NCI-H146 treated with DMSO at 0.1 percent for 48 hours (cell line): ENCODE results near the gene BCO1.
A peak's percentile ranks its signal among the peaks of the same experiment; 100 is the strongest.

Source experiments
- DNase-seq: peaks from one replicate; lab custom pipeline; 2025; ENCODE audit not compliant: unreplicated experiment; lab: John Stamatoyannopoulos, UW

BCO1 gene

DNA sequence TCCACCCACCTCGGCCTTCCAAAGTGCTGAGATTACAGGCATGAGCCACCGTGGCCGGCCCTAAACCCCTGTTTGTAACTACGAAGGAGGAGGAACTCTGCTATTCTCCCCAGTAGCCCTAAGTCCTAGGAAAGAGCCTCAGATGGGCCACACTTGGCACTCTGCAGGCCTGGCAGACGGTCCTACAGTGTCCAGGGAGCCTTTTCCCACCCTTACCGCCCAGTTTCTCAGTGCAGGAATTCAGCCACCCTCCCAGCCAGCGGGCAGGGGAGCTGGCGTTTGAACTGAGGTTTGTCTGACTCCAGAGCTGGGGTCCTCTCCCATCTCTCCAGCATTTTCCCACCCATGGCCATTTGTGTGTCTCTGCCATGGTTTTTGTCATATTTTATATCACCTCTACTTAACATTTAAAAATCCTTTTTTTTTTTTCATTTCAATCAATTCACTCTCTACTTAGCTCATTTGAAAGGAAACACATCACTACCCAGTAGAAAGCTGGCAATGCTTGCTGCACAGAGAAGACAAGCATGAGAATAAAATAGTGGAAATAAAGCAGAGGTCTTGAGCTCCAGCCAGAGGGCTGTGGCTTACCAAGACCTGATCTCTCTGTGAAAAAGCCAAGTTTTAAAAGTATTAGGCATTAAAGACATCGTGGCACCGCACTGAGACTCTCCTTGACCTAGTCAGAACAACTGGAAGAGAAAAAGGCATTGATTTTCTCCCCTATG, 34.9 kb downstream of the BCO1 start:
- no peak for DNase-seq

DNA sequence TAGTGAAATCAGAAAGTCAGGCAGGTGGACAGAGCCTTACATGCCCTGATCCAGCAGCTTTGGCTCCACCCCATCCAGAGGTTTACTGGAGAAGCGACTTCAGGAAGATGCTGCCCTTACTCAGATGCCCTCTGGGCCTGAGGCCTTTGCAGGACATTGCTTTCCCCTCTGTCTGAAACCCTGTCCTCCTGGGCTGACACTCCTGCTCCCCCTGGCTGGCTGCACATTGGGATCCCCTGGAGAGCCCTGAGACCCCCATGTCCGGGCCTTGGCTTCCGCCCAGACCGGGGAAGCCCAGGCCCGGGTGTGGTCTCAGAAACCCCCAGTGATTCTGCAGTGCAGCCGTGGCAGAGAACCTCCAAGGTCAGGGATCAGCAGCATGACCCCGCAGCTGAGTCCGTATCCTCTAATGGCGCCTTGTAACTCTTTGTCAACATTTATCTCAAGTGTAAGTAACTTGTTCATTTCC, 36.6 kb downstream of the BCO1 start:
- DNase-seq: no peak

DNA sequence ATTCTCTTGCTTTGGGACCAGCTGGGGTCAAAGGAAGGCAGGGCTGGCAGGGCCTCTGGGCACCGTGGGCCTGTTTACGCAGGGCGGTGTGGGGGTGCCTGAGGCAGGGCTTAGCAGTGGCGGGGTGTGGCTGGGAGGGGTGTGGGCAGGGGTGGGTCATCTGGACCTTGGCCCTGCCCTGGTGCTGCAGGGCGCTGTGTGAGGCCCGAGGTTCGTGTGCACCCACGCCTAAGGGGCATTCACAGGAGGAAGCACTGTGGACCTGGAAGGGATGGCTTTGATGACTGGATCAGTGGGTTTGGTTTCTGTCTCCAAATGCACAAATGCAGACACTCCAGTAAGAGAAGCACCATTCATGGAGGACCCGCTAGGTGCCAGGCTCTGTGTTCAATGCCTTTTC, 37.3 kb downstream of the BCO1 start:
- DNase-seq: no peak

DNA sequence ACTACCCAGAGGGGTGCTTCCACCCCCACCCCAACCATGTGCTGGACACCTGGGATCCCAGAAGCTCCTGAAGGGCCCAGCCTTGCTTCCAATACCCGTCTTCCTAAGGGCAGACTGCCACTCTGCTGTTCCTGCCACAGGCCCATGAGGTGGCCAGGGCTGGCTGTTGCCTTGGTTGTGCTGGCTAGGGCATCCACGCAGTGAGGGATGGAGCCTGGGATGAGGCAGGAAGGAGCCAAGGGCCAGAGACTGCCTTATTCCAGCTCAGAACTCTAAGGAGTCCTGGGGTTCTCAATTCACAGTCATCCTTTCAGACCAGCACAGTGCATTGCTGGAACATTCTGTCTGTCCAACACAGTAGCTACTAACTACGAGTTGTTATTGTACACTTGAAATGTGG, 37.8 kb downstream of the BCO1 start:
- DNase-seq: no peak

DNA sequence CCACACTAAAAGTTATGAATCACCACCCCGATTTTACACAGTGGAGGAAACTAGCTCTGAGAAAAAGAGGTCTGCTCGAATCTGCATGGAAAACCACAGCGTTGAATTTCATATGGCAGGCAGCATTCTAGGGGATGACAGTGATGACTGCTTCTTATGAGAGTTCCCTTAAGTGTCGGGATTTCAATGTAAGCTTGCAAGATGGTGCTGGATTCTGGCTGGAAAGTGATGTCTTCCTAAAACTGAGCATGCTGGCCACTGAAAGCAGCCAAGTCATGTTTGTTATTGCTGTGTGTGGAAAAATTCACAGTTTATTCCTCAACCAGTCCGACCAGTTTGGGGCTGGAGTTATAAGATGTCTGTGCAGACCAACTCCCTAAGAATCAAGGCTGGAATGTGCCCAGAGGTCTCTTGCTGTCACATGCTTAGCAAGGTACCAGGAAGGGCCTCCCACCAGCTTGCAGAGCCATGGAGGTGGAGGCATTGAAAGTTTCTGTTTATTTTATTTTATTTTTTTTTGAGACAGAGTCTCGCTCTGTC, 39.1 kb downstream of the BCO1 start:
- DNase-seq: no peak

DNA sequence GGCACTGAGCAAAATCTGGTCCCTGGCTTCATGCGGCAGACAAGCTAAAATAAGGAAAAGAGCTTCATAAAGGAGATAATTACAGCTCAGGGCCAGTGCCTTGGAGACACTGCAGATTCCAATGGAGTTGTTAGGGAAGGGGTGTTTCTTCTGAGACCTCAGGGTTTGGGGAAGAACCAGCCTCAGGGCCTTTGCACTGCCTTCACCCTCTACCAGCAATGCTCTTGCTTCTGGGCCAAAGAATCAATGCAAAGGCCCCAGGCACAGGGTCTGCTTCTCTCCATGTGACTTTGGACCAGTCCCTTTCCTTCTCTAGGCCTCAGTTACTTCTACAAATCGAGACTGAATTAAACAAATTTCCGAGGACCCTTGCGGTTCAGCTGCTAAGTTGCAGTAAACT, 40.0 kb downstream of the BCO1 start:
- DNase-seq: no peak

DNA sequence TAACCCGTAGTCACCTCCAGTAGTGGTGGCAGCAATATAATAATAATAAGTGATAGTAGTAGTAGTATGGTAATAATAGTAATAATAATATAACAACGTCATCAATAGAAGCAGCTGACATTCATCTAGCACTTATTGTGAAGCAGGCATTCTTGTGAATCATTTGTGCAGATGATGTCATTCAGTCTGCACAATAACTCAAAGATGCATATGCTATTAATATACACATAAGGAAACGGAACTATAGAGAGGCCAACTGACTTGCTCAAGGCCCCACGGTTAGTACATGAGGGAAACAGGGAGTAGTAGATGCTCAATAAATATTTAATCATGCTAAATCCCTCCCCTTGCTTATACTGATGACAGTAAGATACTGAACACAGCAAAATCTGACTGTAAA, 40.9 kb downstream of the BCO1 start:
- no peak for DNase-seq

DNA sequence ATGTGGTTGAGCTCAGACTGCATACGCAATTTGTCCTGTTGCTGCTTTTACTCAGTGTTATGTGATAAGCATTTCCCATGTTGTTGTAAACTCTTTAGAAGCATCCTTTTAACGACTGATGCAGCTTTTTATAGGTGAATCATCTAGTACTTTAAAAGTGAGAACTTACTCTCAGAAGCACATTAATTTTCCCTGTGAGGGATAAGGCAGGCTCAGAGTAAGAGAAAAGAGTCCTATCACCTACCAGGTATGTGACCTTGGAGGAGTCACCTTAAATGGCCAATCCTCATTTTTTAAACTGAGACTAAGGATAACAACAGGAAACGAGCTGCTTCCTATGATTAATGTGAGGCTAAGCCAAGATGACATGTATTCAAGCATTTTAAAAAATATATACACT, 41.9 kb downstream of the BCO1 start:
- no peak for DNase-seq

DNA sequence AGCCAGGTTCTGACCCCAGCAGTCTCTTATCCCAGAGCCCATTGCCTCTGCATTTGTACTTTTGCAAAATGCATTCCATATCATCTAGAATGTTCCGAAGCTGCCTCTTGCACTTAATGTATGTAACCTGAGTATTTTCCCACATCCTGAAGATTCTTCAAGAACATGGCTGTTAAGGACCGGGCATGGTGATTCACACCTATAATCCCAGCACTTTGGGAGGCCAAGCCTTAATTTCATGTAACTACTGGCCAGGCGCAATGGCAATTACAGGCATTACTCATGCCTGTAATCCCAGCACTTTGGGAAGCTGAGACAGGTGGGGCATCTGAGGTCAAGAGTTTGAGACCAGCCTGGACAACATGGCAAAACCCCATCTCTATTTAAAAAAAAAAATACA, 44.6 kb downstream of the BCO1 start:
- DNase-seq: no peak

DNA sequence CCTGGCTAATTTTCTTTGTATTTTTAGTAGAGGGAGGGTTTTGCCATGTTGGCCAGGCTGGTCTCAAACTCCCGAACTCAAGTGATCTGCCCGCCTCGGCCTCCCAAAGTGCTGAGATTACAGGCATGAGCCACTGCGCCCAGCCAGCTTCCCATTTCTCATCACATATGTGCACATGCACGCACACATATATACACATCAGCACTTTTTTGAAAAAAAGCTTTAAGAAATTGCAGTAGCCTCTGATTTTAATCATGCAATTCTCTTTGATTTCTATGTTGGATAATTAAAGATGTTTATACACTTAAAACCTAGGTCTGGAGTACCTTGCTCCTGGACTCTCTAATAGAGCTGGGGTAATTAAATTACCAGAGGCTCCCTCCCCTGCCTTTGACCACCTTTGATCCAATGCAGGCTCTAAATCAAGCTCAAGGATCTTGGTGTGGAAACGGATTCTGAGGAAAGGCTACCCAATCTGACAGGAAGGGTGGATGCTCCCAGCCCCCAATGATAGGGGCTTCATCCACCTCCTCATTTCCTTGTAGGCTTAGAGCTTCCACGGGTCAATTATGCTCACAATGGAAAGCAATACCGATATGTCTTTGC, 46.6 kb downstream of the BCO1 start:
- no peak for DNase-seq

DNA sequence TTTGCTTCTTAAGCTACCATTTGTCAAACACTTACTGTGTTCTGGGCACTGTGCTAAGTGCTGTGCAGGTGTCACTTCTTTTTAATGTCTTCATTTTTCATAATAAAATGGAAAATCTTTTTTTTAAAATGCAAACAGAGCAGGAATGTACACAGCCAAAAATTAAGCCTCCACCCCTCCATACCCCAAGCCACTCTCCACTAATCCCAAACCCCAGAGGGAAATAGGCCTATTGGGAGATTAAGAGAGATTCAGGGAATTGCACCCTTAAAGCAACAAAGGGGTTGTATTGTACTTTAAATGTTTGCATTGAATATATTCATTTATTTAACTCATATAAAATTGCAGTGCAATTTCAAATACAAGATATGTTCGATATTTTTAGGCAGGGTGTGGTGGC, 47.7 kb downstream of the BCO1 start:
- DNase-seq: no peak

DNA sequence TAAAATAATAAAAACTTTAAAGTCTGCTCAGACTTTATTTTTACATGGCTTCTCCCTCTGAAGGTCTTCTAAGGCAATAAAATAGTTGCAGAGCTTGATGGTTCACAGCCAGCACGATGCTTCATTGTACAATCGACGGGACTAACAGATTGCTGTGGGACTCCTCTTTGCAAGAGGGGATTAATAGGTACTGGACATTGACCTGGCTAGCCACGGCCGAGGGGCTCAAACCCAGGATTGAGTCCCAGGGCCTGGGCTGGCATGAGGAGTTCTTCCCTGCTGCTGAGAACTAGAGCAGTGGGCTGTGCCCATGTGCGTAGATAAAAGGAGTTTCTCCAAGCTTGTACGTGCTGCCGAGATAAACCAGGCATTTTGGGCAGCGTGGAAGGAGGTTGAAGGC, 52.6 kb downstream of the BCO1 start:
- DNase-seq: no peak

DNA sequence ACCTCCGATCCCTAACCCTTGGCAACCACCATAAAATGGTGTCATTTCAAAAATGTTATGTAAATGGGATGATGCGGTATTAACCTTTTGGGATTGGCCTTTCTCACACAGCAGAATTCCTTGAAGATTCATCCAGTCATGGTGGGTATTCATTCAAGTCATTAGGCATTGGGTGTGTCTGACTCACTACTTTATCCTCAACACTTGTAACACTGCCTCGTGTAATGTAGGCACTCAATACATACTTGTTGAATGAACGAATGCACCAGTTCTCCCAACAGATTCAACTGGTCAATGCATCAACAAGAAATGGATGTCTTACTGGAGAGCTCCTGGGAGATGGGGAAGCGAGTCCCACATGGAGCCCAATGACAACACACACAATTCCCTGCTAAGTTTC, 54.4 kb downstream of the BCO1 start:
- no peak for DNase-seq

DNA sequence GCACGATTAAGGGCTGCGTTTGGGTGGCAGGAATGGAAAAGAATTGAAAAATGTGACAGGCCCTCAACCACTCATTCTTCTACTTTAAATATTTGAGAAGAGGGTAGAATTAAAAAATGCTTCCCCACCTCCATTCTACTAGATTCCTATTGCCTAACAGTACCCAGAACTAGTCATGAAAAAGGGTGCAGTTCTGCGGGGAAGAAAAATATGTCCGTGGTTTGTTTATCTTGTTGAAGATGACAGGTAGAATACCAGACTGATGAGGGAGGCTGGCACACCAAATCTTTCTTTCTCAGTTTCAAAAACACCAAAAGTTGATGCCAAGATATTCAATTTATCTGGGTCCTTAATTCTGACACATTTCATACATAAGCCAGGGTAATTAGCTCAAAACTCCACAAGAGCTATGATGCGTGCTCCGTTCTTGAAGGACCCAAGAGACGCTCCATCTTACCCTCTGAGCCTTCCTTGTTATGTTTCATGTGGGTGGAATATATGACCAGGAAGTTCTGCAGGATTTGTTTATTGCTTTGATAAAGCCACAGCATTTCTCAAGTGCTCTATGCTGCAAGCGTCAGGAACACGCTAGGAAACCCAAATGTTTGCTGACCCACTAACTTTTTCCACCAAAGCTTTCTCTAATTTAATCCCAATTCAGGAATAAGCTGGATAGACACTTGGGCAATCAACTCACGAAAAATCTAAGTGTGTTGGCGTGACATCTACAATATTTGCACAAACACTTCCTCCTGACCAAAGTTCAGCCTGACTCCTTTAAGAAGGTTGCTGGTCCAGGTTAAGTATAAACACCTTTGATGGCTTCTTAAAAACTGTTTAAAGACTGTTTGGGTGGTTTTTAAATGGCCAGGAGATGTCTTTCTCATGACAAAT, 55.7 kb downstream of the BCO1 start:
- DNase-seq: no peak

DNA sequence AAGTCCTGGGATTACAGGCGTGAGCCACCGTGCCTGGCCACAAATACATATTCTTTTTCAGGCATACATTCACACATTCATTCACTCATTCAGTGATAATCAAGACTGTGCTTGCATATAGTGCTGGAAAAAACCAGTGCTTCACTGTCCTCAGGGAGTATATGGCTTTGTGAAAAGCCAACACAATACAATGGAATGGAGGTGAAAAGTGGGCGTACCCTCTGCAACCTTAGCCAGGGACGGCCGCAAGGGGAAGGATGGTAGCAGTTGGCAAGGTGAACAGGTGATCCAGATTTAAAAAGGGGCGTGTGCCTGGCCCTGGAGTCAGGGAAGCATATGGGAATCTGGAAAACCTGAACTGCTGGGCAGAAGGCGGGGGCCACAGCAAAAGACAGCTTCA, 58.1 kb downstream of the BCO1 start:
- no peak for DNase-seq

DNA sequence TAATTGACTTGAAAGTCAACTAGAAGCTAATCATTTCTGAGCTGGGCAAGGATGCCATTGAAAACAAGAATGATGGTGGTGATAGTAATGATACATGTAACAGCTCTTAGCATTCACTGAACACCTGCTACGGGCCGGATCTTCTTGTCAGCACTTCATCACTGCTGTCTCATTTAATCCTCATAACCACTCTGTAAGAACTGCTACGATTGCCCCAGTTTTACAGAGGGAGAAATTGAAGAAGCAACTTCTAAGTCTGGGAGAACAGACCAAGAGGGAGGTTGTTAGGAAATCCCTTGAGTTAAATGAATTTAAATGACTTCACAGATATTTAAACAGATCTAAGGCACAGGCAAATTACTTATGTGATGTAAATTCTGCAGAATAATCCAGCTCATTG, 69.3 kb downstream of the BCO1 start:
- no peak for DNase-seq

DNA sequence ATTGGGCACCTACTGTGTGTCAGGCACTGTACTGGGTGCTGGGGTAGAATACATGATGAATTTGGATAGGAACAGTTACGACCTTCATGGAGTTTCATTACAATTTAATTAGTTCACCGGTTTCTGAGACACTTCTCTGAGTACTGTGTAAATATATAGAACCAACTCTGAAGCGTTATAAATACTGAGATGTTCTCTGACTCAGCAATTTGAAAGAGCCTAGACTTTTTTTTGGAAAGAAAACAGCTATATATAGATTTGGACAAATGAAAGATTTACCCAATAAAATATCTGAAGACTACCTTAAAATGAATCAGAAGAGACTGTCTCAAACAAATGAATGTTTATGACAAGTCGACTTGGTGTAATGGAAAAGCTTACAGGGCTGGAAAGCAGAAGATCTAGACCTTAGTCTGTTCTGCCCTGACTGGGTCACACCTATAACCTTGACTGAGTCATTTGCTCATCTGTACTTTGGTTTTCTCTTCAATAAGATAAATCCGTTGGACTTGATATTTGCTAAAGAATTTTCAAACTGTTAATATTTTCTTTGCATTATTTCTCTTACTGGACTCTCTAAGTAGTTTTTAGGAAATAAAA, 71.7 kb downstream of the BCO1 start:
- DNase-seq: no peak

DNA sequence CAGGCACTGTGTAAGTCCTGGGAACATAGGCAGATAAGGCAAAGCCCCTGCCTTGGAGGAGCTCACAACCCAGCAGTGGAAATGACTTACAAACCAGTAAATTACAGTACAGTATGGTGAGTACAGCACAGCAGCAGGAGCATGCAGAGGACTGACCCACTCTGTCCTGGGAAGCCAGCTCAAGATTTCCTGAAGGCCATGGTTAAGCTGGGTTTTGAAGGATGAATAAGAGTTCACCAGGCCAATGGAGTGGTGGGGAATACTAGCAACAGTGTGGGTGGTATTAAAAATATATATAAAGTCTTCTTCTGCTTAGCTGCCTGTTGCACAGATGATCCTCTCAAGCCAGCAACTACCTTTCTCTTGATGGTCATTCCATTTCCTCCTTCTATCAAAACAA, 73.3 kb downstream of the BCO1 start:
- no peak for DNase-seq

DNA sequence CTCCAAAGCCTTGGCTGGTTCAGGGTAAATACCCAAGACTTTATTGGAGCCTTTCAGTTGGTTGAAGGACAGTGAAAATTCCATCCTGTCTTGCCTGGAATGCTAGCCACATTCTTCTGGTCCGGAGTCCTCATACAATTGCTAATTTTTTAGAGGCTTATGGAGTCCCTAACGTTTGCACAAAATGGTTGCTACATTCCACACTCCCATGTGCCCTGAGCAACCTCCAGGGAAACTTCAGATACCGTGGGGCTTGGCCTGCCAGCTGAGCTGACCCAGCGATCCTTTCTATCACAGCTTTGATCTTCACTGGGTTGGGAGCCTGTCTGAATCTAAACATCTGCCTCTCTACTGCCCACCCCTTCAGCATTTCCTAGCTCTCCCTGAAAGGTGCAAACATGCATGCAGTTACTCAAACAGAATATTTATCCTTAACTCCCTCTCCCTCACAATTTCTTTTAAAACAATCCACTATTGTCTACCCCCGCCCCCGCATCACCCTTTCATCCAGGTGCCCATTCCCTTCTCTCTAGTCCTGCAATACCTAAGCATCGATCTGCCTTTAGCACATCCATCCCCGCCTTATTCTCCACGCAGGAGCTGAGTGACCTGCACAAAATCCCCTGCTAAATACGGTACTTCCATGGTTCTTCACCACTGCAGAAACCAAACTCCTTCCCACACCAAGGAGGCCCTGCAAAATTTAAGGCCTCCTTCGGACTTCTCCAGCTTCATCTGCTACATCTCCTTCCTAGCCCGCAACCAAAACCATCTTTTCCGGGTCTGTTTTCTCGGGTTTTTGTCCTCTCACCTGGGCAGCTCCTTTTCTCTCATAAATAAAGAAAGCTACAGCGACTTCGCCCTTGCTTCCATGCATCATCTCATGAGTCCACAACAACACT, 75.5 kb downstream of the BCO1 start:
- DNase-seq: no peak

DNA sequence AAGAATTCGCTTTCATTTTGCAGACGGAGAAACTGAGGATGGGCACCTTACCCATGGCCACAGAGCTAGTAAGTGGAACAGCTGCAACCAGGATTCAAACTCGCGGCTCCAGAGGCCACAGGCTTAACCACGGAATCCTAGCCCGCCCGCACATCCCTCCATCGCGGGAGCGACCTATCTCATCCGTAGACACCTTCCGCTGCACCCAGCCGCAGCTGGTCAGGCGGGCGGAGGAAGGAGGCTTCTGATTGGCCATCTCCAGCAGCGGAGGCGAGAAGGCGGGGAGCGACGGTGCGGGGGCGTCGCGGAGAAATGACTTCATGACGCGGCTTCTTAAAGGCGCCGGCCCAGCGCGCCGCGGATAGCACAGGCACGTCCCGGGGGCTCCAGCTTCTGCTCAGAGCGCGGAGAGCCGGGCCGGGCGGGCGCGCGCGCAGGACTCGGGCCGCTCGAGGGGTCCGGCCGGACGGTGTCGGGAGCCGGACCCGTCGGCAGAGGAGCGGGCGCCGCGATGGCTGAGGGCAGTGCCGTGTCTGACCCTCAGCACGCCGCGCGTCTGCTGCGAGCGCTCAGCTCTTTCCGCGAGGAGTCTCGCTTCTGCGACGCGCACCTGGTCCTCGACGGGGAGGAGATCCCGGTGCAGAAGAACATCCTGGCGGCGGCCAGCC, 76.2 kb downstream of the BCO1 start, which contains the start of gene GAN:
GAN (plus strand) TSS at position 360 of the 668 bp plus-strand sequence; CDS start at position 512, 152 bp downstream.
- DNase-seq: peak; percentile 87
